ENCODE data around the gene SPATA19.
"Not testable (repeated sequence)": the region's sequence is repeated elsewhere in the genome, so short reads cannot be mapped to it uniquely, and the experiment has no call there.

SPATA19 gene

GRCh38 chr11:133887692-133888332, 42.5 kb upstream of the SPATA19 start:
- TF ChIP-seq, protein P1, sequence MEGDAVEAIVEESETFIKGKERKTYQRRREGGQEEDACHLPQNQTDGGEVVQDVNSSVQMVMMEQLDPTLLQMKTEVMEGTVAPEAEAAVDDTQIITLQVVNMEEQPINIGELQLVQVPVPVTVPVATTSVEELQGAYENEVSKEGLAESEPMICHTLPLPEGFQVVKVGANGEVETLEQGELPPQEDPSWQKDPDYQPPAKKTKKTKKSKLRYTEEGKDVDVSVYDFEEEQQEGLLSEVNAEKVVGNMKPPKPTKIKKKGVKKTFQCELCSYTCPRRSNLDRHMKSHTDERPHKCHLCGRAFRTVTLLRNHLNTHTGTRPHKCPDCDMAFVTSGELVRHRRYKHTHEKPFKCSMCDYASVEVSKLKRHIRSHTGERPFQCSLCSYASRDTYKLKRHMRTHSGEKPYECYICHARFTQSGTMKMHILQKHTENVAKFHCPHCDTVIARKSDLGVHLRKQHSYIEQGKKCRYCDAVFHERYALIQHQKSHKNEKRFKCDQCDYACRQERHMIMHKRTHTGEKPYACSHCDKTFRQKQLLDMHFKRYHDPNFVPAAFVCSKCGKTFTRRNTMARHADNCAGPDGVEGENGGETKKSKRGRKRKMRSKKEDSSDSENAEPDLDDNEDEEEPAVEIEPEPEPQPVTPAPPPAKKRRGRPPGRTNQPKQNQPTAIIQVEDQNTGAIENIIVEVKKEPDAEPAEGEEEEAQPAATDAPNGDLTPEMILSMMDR (conservative IDR thresholded peaks at IDR 0.05; ENCODE audit: low read length): no peak
- H3K4me3 ChIP-seq (ENCODE audit: low read length): no peak overlapping the region
- DNase-seq (ENCODE audit: low read depth): no peak

GRCh38 chr11:133886029-133886428, 40.7 kb upstream of the SPATA19 start:
- DNase-seq (ENCODE audit: low read depth): no peak
- no peak overlapping the region for H3K4me3 ChIP-seq (ENCODE audit: low read length)
- TF ChIP-seq, protein P1 (conservative IDR thresholded peaks at IDR 0.05; ENCODE audit: low read length): no peak

DNA sequence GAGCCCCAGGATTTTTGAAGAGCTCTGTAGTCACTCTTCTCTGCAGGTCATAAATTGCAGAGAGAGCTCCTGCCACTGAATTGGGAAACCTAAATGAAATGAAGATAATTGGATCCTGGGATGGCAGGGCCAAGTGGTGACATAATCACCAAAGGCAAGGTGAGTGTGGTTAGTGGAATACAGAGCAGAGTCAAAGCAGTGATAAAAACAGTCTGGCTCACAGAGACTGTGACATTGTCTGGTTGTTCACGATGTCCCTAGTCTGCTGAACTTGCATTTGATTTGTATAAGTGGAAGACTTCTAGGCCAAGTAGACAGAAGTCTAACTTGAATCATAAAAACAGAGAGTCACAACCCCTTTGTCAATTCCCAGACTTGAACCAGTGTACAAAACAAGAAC, 26.8 kb upstream of the SPATA19 start:
- TF ChIP-seq, protein P1 (conservative IDR thresholded peaks at IDR 0.05; ENCODE audit: low read length): no peak
- DNase-seq (ENCODE audit: low read depth): no peak

DNA sequence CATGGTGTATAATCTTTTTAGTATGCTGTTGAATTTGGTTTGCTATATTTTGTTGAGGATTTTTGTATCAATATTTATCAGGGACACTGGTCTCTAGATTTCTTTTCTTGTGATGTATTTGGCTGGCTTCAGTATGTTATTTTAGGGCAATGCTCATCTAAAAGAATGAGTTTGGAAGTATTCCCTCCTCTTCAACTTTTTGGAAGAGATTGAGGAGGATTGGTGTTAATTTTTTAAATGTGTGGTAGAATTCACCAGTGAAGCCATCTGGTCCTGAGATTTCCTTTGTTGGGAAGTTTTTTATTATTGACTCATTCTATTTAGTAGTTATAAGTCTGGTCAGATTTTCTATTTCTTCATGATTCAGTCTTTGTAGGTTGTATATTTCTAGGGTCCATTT, 22.1 kb upstream of the SPATA19 start:
- TF ChIP-seq, protein P1 (conservative IDR thresholded peaks at IDR 0.05; ENCODE audit: low read length): no peak
- DNase-seq (ENCODE audit: low read depth): no peak

More for the DNA sequence above, 26.8 kb upstream of the SPATA19 start:
- no peak overlapping the region for H3K4me3 ChIP-seq (ENCODE audit: low read length)

GRCh38 chr11:133865466-133865865, 20.2 kb upstream of the SPATA19 start:
- no peak overlapping the region for H3K4me3 ChIP-seq (ENCODE audit: low read length)
- TF ChIP-seq, protein P1 (conservative IDR thresholded peaks at IDR 0.05; ENCODE audit: low read length): no peak
- DNase-seq (ENCODE audit: low read depth): no peak

More for the DNA sequence above, 22.1 kb upstream of the SPATA19 start:
- no peak overlapping the region for H3K4me3 ChIP-seq (ENCODE audit: low read length)

DNA sequence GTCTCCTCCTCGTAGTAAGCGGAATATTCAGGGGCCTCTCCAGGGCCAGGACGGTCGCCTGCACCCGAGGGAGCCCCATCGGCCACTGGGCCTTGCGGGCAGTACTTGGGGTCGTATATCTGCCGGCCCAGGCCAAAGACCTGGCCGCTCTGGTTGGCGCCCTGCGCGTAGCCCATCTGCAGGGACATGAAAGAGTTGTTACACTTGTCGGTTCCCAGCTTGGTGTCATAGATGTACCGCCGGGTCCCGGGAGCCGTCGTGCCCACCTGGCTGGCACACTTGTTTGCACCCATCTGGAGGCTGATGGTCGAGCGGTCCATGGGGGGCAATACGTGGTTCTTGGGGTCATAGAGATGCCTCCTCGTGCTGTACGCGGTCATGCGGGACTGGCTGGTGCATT, 19.4 kb upstream of the SPATA19 start:
- no peak overlapping the region for H3K4me3 ChIP-seq (ENCODE audit: low read length)
- DNase-seq (ENCODE audit: low read depth): no peak
- TF ChIP-seq, protein P1 (conservative IDR thresholded peaks at IDR 0.05; ENCODE audit: low read length): no peak

GRCh38 chr11:133860151-133860550, 14.8 kb upstream of the SPATA19 start:
- TF ChIP-seq, protein P1 (conservative IDR thresholded peaks at IDR 0.05; ENCODE audit: low read length): no peak
- no peak overlapping the region for H3K4me3 ChIP-seq (ENCODE audit: low read length)

DNA sequence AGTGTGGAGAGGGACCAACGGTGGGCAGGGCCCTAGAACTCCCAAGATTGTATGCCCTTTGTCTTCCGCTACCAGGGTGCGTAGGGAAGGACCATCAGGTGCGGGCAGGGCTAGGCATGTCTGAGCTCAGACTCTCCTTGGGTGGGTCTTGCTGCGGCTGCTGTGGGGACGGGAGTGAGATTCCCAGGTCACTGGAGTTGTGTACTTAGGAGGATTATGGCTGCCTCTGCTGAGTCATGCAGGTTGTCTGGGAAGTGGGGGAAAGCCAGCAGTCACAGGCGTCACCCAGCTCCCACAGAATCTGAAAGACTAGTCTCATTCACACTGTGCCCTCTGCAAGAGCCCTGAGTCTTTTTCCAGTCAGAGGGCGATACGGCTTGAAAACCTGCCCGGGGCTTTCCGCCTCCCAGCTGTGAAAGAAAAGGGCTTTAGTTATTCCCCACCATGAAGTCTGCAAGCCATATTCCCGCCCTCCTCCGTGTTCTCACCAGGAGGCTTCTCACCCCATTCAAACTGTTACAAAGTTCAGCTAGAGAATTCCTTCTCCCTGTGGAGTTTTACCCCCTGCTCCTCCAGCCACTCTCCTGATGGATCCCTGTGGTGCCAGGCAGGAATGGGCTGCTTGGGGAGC, 9.1 kb upstream of the SPATA19 start:
- not testable (repeated sequence) for DNase-seq (ENCODE audit: low read depth); H3K4me3 ChIP-seq (ENCODE audit: low read length)

More at GRCh38 chr11:133860151-133860550, 14.8 kb upstream of the SPATA19 start:
- no peak for DNase-seq (ENCODE audit: low read depth)
